Liver (tissue), 9 donors: ENCODE measurements around the gene IGSF1. TPM values are rescaled to one million over a fixed set of nuclear protein-coding genes. Genes with fewer than 3 reads are reported as not detected.

Source experiments
- DNase-seq: peaks from one replicate; pipeline ENCODE4 v3.0.0-alpha.2; 2017; ENCODE audit warnings: low spot score
- H3K27ac ChIP-seq, 2 donors: one replicate each; pipeline ENCODE4 v1.7.0; 2013; ENCODE audit warnings: inconsistent platforms in 2 of 2, low read length in 2 of 2, control low read depth in 1 of 2, low read depth in 1 of 2, mild to moderate bottlenecking in 1 of 2
- H3K27me3 ChIP-seq, 4 donors: one replicate each; pipeline versions ENCODE4 v1.6.1 to v1.7.0; 2013; ENCODE audit warnings: low read length in 3 of 4, inconsistent platforms in 1 of 4, mild to moderate bottlenecking in 1 of 4, moderate library complexity in 1 of 4; ENCODE audit not compliant: control insufficient read depth in 4 of 4, insufficient read depth in 4 of 4
- H3K36me3 ChIP-seq, 4 donors: one replicate each; pipeline versions ENCODE4 v1.6.1 to v1.7.0; 2013; ENCODE audit warnings: low read length in 3 of 4, mild to moderate bottlenecking in 3 of 4, low read depth in 1 of 4, moderate library complexity in 1 of 4; ENCODE audit not compliant: control insufficient read depth in 4 of 4, insufficient read depth in 3 of 4
- H3K4me1 ChIP-seq, 4 donors: one replicate each; pipeline versions ENCODE4 v1.6.1 to v1.7.0; 2013; ENCODE audit warnings: low read length in 3 of 4, mild to moderate bottlenecking in 3 of 4, moderate library complexity in 1 of 4; ENCODE audit not compliant: control insufficient read depth in 4 of 4, insufficient read depth in 4 of 4
- H3K4me3 ChIP-seq, 3 donors: one replicate each; pipeline versions ENCODE4 v1.6.1 to v1.7.0; 2013; ENCODE audit warnings: low read length in 3 of 3, control low read depth in 1 of 3, low read depth in 1 of 3, mild to moderate bottlenecking in 1 of 3
- H3K9ac ChIP-seq, 2 donors: one replicate each; pipeline ENCODE4 v1.7.0; 2013; ENCODE audit warnings: low read length in 2 of 2, mild to moderate bottlenecking in 2 of 2, moderate library complexity in 2 of 2, control low read depth in 1 of 2, low read depth in 1 of 2
- H3K9me3 ChIP-seq, 4 donors: one replicate each; pipeline versions ENCODE4 v1.6.1 to v1.7.0; 2013; ENCODE audit warnings: low read length in 3 of 4; ENCODE audit not compliant: control insufficient read depth in 4 of 4
- EGR1 ChIP-seq, 2 donors: IDR thresholded peaks; 2 replicates each; pipeline ENCODE4 v1.6.1; 2016 to 2018; ENCODE audit warnings: antibody characterized with exemption in 2 of 2, low read depth in 2 of 2
- FOXA1 ChIP-seq: IDR thresholded peaks from 2 replicates; pipeline ENCODE4 v1.6.1; 2016; ENCODE audit warnings: antibody characterized with exemption
- GABPA ChIP-seq, 2 donors: IDR thresholded peaks in 1 of 2; conservative IDR thresholded peaks in 1 of 2; 2 replicates each; pipeline ENCODE4 v1.6.1; 2016; ENCODE audit warnings: antibody characterized with exemption in 2 of 2, mild to moderate bottlenecking in 1 of 2, moderate library complexity in 1 of 2
- HNF4A ChIP-seq, 2 donors: conservative IDR thresholded peaks; 2 replicates each; pipeline ENCODE4 v1.6.1; 2016; ENCODE audit warnings: antibody characterized with exemption in 2 of 2, mild to moderate bottlenecking in 2 of 2
- JUND ChIP-seq, 2 donors: IDR thresholded peaks; 2 replicates each; pipeline ENCODE4 v1.6.1; 2016; ENCODE audit warnings: antibody characterized with exemption in 2 of 2
- MAX ChIP-seq: IDR thresholded peaks from 2 replicates; pipeline ENCODE4 v1.6.1; 2016; ENCODE audit warnings: antibody characterized with exemption
- NR2F2 ChIP-seq: IDR thresholded peaks from 2 replicates; pipeline ENCODE4 v1.6.1; 2016; ENCODE audit warnings: antibody characterized with exemption
- RAD21 ChIP-seq, 2 donors: IDR thresholded peaks; 2 replicates each; pipeline ENCODE4 v1.6.1; 2016; ENCODE audit warnings: antibody characterized with exemption in 2 of 2, mild to moderate bottlenecking in 2 of 2
- RXRA ChIP-seq, 2 donors: IDR thresholded peaks; 2 replicates each; pipeline ENCODE4 v1.6.1; 2017 to 2018; ENCODE audit warnings: antibody characterized with exemption in 2 of 2, mild to moderate bottlenecking in 1 of 2
- SP1 ChIP-seq: IDR thresholded peaks from 2 replicates; pipeline ENCODE4 v1.6.1; 2018; ENCODE audit warnings: antibody characterized with exemption, mild to moderate bottlenecking
- TAF1 ChIP-seq: conservative IDR thresholded peaks from 2 replicates; pipeline ENCODE4 v1.6.1; 2016; ENCODE audit warnings: antibody characterized with exemption, mild to moderate bottlenecking
- YY1 ChIP-seq: IDR thresholded peaks from 2 replicates; pipeline ENCODE4 v1.6.1; 2016; ENCODE audit warnings: antibody characterized with exemption, mild to moderate bottlenecking
- WGBS: extraction: QIAGEN DNeasy Blood & Tissue Kit; methylation state at CpG from one replicate; pipeline ENCODE4 v1.1.7; 2013; 5-methylcytosine and 5-hydroxymethylcytosine counted together
- polyA plus RNA-seq, 2 donors: library from polyadenylated mRNA; stranded (reverse) in 1 of 2; unstranded in 1 of 2; fragments of 200-250 nt in 1 of 2; fragments of >200 nt in 1 of 2; fragmentation: Nextera tagmentation in 1 of 2; extraction: Ambion mirVana in 1 of 2; gene quantifications; one replicate each; pipeline versions ENCODE4 v1.2.1 to v1.2.3, GENCODE V29; 2013 to 2015
- total RNA-seq, 2 donors: library from RNA; depleted of rRNA; stranded (reverse); fragments of >200 nt; gene quantifications; one replicate each; pipeline ENCODE4 v1.2.3, GENCODE V29; 2014
- TF ChIP-seq, protein P1 (sequence below): IDR thresholded peaks from 2 replicates; pipeline ENCODE4 v1.6.1; 2016; ENCODE audit warnings: antibody characterized with exemption, mild to moderate bottlenecking
- TF ChIP-seq, protein P2 (sequence below): IDR thresholded peaks from 2 replicates; pipeline ENCODE4 v1.6.1; 2016; ENCODE audit warnings: antibody characterized with exemption
- TF ChIP-seq, protein P3 (sequence below): IDR thresholded peaks from 2 replicates; pipeline ENCODE4 v1.6.1; 2016; ENCODE audit warnings: antibody characterized with exemption
- donor health status: healthy.
- donor health status: healthy.
- donor health status: healthy.
- donor health status: healthy.
- donor health status: healthy.

Gene IGSF1
- total and polyA plus RNA-seq, 4 donors = 0.15 to 50.7 (median 0.19) TPM

DNA sequence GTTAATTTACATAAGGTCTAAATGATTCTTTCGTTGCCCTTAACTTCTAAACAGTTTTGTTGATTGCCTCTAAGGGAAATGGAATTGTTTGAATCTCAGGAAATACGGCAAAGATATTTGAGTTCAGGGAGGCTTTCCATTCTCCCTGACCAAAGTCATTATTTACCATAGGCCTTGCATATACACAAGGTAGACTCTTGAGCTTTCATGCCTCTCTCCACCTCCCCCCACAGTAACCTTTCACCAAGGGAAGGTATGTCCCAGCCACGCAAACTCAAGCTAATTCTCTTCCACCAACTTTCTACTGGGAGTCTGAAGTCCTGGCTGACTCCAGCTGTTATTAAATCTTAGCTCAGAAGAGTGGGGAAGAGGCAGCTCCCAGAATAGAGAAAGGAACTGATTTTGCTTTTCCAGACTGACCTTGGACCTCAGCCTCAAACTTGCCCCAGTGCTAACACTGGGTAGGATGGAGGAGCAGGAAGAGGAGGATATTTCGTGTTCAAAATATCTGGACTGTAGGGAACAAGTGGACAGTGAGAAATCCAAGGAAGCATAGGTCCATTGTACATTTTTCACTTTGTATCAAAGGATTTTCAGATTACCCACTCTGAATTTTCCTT, 1.4 kb downstream of the IGSF1 start:
- DNase-seq = no peak
- 67% methylated on average over 4 of the region's 4 CpGs for WGBS
- no peak overlapping the region for H3K4me3 ChIP-seq
- H3K36me3 ChIP-seq = no peaks in the 10 kb centered on the region
- no peaks in the 10 kb centered on the region for H3K9me3 ChIP-seq
- TF ChIP-seq HNF4A (conservative IDR thresholded peaks at IDR 0.05) = no peak
- TF ChIP-seq NR2F2 = no peak
- TF ChIP-seq GABPA (IDR thresholded peaks at IDR 0.05 in 1 of 2, conservative IDR thresholded peaks at IDR 0.05 in 1 of 2) = no peak
- TF ChIP-seq, protein P1, sequence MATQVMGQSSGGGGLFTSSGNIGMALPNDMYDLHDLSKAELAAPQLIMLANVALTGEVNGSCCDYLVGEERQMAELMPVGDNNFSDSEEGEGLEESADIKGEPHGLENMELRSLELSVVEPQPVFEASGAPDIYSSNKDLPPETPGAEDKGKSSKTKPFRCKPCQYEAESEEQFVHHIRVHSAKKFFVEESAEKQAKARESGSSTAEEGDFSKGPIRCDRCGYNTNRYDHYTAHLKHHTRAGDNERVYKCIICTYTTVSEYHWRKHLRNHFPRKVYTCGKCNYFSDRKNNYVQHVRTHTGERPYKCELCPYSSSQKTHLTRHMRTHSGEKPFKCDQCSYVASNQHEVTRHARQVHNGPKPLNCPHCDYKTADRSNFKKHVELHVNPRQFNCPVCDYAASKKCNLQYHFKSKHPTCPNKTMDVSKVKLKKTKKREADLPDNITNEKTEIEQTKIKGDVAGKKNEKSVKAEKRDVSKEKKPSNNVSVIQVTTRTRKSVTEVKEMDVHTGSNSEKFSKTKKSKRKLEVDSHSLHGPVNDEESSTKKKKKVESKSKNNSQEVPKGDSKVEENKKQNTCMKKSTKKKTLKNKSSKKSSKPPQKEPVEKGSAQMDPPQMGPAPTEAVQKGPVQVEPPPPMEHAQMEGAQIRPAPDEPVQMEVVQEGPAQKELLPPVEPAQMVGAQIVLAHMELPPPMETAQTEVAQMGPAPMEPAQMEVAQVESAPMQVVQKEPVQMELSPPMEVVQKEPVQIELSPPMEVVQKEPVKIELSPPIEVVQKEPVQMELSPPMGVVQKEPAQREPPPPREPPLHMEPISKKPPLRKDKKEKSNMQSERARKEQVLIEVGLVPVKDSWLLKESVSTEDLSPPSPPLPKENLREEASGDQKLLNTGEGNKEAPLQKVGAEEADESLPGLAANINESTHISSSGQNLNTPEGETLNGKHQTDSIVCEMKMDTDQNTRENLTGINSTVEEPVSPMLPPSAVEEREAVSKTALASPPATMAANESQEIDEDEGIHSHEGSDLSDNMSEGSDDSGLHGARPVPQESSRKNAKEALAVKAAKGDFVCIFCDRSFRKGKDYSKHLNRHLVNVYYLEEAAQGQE = no peak
- TF ChIP-seq MAX = no peak
- TF ChIP-seq EGR1 (IDR thresholded peaks at IDR 0.05; ENCODE audit: low read depth in 2 of 2) = no peak
- no peak for TF ChIP-seq YY1
- TF ChIP-seq, protein P2, sequence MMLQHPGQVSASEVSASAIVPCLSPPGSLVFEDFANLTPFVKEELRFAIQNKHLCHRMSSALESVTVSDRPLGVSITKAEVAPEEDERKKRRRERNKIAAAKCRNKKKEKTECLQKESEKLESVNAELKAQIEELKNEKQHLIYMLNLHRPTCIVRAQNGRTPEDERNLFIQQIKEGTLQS = no peak
- TF ChIP-seq SP1 = no peak
- TF ChIP-seq FOXA1 = no peak
- TF ChIP-seq, protein P3, sequence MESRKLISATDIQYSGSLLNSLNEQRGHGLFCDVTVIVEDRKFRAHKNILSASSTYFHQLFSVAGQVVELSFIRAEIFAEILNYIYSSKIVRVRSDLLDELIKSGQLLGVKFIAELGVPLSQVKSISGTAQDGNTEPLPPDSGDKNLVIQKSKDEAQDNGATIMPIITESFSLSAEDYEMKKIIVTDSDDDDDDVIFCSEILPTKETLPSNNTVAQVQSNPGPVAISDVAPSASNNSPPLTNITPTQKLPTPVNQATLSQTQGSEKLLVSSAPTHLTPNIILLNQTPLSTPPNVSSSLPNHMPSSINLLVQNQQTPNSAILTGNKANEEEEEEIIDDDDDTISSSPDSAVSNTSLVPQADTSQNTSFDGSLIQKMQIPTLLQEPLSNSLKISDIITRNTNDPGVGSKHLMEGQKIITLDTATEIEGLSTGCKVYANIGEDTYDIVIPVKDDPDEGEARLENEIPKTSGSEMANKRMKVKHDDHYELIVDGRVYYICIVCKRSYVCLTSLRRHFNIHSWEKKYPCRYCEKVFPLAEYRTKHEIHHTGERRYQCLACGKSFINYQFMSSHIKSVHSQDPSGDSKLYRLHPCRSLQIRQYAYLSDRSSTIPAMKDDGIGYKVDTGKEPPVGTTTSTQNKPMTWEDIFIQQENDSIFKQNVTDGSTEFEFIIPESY = no peak
- no peak for TF ChIP-seq TAF1
- no peak for TF ChIP-seq JUND (IDR thresholded peaks at IDR 0.05)
- TF ChIP-seq RXRA (IDR thresholded peaks at IDR 0.05) = no peak
- no peak for TF ChIP-seq RAD21 (IDR thresholded peaks at IDR 0.05)
- H3K9ac ChIP-seq = no peak overlapping the region
- H3K27ac ChIP-seq = no peak overlapping the region
- peaks cover 0 to 5% (median 0%) of the 10 kb centered on the region in 4 donors for H3K27me3 ChIP-seq
- H3K4me1 ChIP-seq = peaks cover 2 to 4% (median 3%) of the 10 kb centered on the region in 4 donors

GRCh38 chrX:131279617-131280016, 9.5 kb downstream of the IGSF1 start:
- TF ChIP-seq, protein P2 = no peak
- TF ChIP-seq FOXA1 (no peak), MAX (no peak), EGR1 (IDR thresholded peaks at IDR 0.05; ENCODE audit: low read depth in 2 of 2) (no peak), JUND (IDR thresholded peaks at IDR 0.05) (no peak)
- H3K4me3 ChIP-seq = no peak overlapping the region
- no peaks in the 10 kb centered on the region for H3K36me3 ChIP-seq
- no peak for DNase-seq
- H3K4me1 ChIP-seq = no peaks in the 10 kb centered on the region
- 67% methylated on average over 4 of the region's 4 CpGs for WGBS
- H3K27me3 ChIP-seq = peaks cover 0 to 3% (median 0%) of the 10 kb centered on the region in 4 donors
- no peak overlapping the region for H3K27ac ChIP-seq
- no peak overlapping the region for H3K9ac ChIP-seq
- H3K9me3 ChIP-seq = no peaks in the 10 kb centered on the region
